OCI-LY3 (cell line): ENCODE data around the gene NRXN3.

Experiments
- H2AFZ ChIP-seq: fragments of 200-600, 300-600 bp; shearing (Covaris generic); 2 replicates; pipeline ENCODE4 v1.6.0; 2014; ENCODE audit warnings: antibody characterized with exemption, low read depth, low read length
- H3K27ac ChIP-seq: fragments of 200-600, 300-600 bp; sonication (generic); 2 replicates; pipeline ENCODE4 v1.5.1; 2014; ENCODE audit warnings: mild to moderate bottlenecking, low read length, moderate library complexity, mixed read lengths
- H3K27me3 ChIP-seq: fragments of 200-600, 300-600 bp; sonication (generic); 2 replicates; pipeline ENCODE4 v1.6.1; 2014; ENCODE audit warnings: low read depth, low read length, mixed read lengths
- H3K36me3 ChIP-seq: fragments of 200-600, 300-600 bp; sonication (generic); replicated peaks from 2 replicates; pipeline ENCODE3; 2014; ENCODE audit warnings: low read depth, low read length, mixed read lengths
- H3K4me1 ChIP-seq: fragments of 300-600, 200-600 bp; sonication (generic); 2 replicates; pipeline ENCODE4 v1.6.1; 2014; ENCODE audit warnings: low read length, mixed read lengths
- H3K4me2 ChIP-seq: fragments of 200-600, 300-600 bp; sonication (generic); 2 replicates; pipeline ENCODE4 v1.6.1; 2014; ENCODE audit warnings: low read length, mixed read lengths
- H3K4me3 ChIP-seq: fragments of 300-600, 200-600 bp; sonication (generic); 2 replicates; pipeline ENCODE4 v1.5.1; 2014; ENCODE audit warnings: antibody characterized with exemption, mild to moderate bottlenecking, low read length, moderate library complexity
- H3K79me2 ChIP-seq: fragments of 300-600, 200-600 bp; shearing (Covaris generic); 2 replicates; pipeline ENCODE4 v1.6.1; 2014; ENCODE audit warnings: mild to moderate bottlenecking, low read length, mixed read lengths
- H3K9ac ChIP-seq: fragments of 300-600, 200-600 bp; shearing (Covaris generic); 2 replicates; pipeline ENCODE4 v1.6.0; 2014; ENCODE audit warnings: mild to moderate bottlenecking, low read length, moderate library complexity
- H3K9me3 ChIP-seq: fragments of 200-600, 300-600 bp; shearing (Covaris generic); 2 replicates; pipeline ENCODE4 v1.6.1; 2014; ENCODE audit warnings: low read length, mixed read lengths; ENCODE audit not compliant: insufficient read depth
- H4K20me1 ChIP-seq: fragments of 200-600, 300-600 bp; sonication (generic); 2 replicates; pipeline ENCODE4 v1.6.1; 2016; ENCODE audit warnings: low read length, mixed read lengths; ENCODE audit not compliant: insufficient read depth
- CTCF ChIP-seq: fragments of 200-600, 300-600 bp; sonication (generic); IDR thresholded peaks from 2 replicates; pipeline ENCODE4 v1.5.1; 2014; ENCODE audit warnings: antibody characterized with exemption, low read length, low read depth
- EZH2phosphoT487 ChIP-seq: fragments of 200-600 bp; shearing (Covaris generic); IDR thresholded peaks from 2 replicates; pipeline ENCODE4 v1.6.1; 2018; ENCODE audit warnings: antibody characterized with exemption, mixed run types, low read depth

The NRXN3 gene

GRCh38 chr14:79724934-79725717, 1555.0 kb downstream of the NRXN3 start:
- no peak overlapping the region for H3K9ac ChIP-seq
- no peaks in the 10 kb centered on the region for H3K9me3 ChIP-seq
- H4K20me1 ChIP-seq: no peaks in the 10 kb centered on the region
- H3K79me2 ChIP-seq: no peaks in the 10 kb centered on the region
- no peak overlapping the region for H3K27ac ChIP-seq
- no peak overlapping the region for H3K4me3 ChIP-seq
- no peak overlapping the region for H3K4me2 ChIP-seq
- no peak overlapping the region for H2AFZ ChIP-seq
- TF ChIP-seq CTCF (no peak), EZH2phosphoT487 (no peak)
- no peaks in the 10 kb centered on the region for H3K27me3 ChIP-seq
- no peaks in the 10 kb centered on the region for H3K36me3 ChIP-seq
- H3K4me1 ChIP-seq: no peaks in the 10 kb centered on the region

GRCh38 chr14:79727900-79728299, 1557.7 kb downstream of the NRXN3 start:
- Histone ChIP-seq H2AFZ (no peak overlapping the region), H3K27me3 (no peaks in the 10 kb centered on the region), H4K20me1 (no peaks in the 10 kb centered on the region), H3K4me2 (no peak overlapping the region), H3K36me3 (no peaks in the 10 kb centered on the region), H3K4me3 (no peak overlapping the region), H3K27ac (no peak overlapping the region), H3K79me2 (no peaks in the 10 kb centered on the region), H3K9me3 (no peaks in the 10 kb centered on the region), H3K4me1 (no peaks in the 10 kb centered on the region), H3K9ac (no peak overlapping the region)
- TF ChIP-seq CTCF (no peak), EZH2phosphoT487 (no peak)

GRCh38 chr14:79728331-79728730, 1558.2 kb downstream of the NRXN3 start:
- no peak overlapping the region for H3K4me3 ChIP-seq
- H2AFZ ChIP-seq: no peak overlapping the region
- no peaks in the 10 kb centered on the region for H3K9me3 ChIP-seq
- no peaks in the 10 kb centered on the region for H3K36me3 ChIP-seq
- no peaks in the 10 kb centered on the region for H3K4me1 ChIP-seq
- no peaks in the 10 kb centered on the region for H4K20me1 ChIP-seq
- no peaks in the 10 kb centered on the region for H3K27me3 ChIP-seq
- H3K9ac ChIP-seq: no peak overlapping the region
- H3K79me2 ChIP-seq: no peaks in the 10 kb centered on the region
- H3K4me2 ChIP-seq: no peak overlapping the region
- TF ChIP-seq CTCF (no peak), EZH2phosphoT487 (no peak)
- no peak overlapping the region for H3K27ac ChIP-seq

GRCh38 chr14:79729731-79730130, 1559.6 kb downstream of the NRXN3 start:
- Histone ChIP-seq H3K79me2 (no peaks in the 10 kb centered on the region), H3K4me2 (no peak overlapping the region), H3K27me3 (no peaks in the 10 kb centered on the region), H3K4me1 (no peaks in the 10 kb centered on the region), H3K4me3 (no peak overlapping the region), H3K36me3 (no peaks in the 10 kb centered on the region), H3K9ac (no peak overlapping the region), H2AFZ (no peak overlapping the region), H3K9me3 (no peaks in the 10 kb centered on the region), H4K20me1 (no peaks in the 10 kb centered on the region), H3K27ac (no peak overlapping the region)
- TF ChIP-seq EZH2phosphoT487 (no peak), CTCF (no peak)
